UCSD-AML1 (cell line): ENCODE results near the gene SPTLC2.
"Not testable (repeated sequence)": the region's sequence is repeated elsewhere in the genome, so short reads cannot be mapped to it uniquely, and the experiment has no call there.

Experiments used
- DNase-seq: peaks from one replicate; lab custom pipeline; 2025; ENCODE audit not compliant: unreplicated experiment; lab: John Stamatoyannopoulos, UW

The SPTLC2 gene

GRCh38 chr14:77589099-77589498 lies 27.3 kb downstream of the SPTLC2 start:
- no peak for DNase-seq

- not testable (repeated sequence) for DNase-seq
Observed at GRCh38 chr14:77588411-77589025, 27.9 kb downstream of the SPTLC2 start.

- DNase-seq: no peak
Observed at GRCh38 chr14:77585385-77585784, 31.1 kb downstream of the SPTLC2 start.

- no peak for DNase-seq
Observed at GRCh38 chr14:77584809-77585208, 31.6 kb downstream of the SPTLC2 start.

- DNase-seq: no peak
Observed at GRCh38 chr14:77583657-77584056, 32.8 kb downstream of the SPTLC2 start.

GRCh38 chr14:77582511-77582910 lies 33.9 kb downstream of the SPTLC2 start:
- DNase-seq: no peak

- no peak for DNase-seq
Observed at GRCh38 chr14:77580964-77581505, 35.4 kb downstream of the SPTLC2 start.

- DNase-seq: no peak
Observed at GRCh38 chr14:77580477-77580876, 36.0 kb downstream of the SPTLC2 start.

GRCh38 chr14:77579780-77580179 lies 36.7 kb downstream of the SPTLC2 start:
- DNase-seq: no peak

GRCh38 chr14:77579065-77579464 lies 37.4 kb downstream of the SPTLC2 start:
- no peak for DNase-seq

GRCh38 chr14:77574446-77575115 lies 41.9 kb downstream of the SPTLC2 start:
- no peak for DNase-seq

GRCh38 chr14:77573964-77574363 lies 42.5 kb downstream of the SPTLC2 start:
- DNase-seq: no peak

GRCh38 chr14:77570706-77571268 lies 45.6 kb downstream of the SPTLC2 start:
- no peak for DNase-seq

- no peak for DNase-seq
Observed at GRCh38 chr14:77565994-77566305, 50.5 kb downstream of the SPTLC2 start.

GRCh38 chr14:77565289-77565993 lies 51.0 kb downstream of the SPTLC2 start:
- no peak for DNase-seq

- DNase-seq: no peak
Observed at GRCh38 chr14:77562681-77563080, 53.8 kb downstream of the SPTLC2 start.

GRCh38 chr14:77561881-77562280 lies 54.6 kb downstream of the SPTLC2 start:
- DNase-seq: no peak

- no peak for DNase-seq
Observed at GRCh38 chr14:77559381-77559780, 57.1 kb downstream of the SPTLC2 start.

- DNase-seq: no peak
Observed at GRCh38 chr14:77557391-77557790, 59.0 kb downstream of the SPTLC2 start.

- DNase-seq: no peak
Observed at GRCh38 chr14:77556946-77557345, 59.5 kb downstream of the SPTLC2 start.

GRCh38 chr14:77554816-77555599 lies 61.4 kb downstream of the SPTLC2 start:
- DNase-seq: peak; percentile 13
